IgD-negative memory B cell (primary cell): ENCODE measurements around the gene RGR. TPM values are rescaled to one million over a fixed set of nuclear protein-coding genes. Genes with fewer than 3 reads are reported as not detected.
A peak's percentile ranks its signal among the peaks of the same experiment; 100 is the strongest.
"Not testable (repeated sequence)": the region's sequence is repeated elsewhere in the genome, so short reads cannot be mapped to it uniquely, and the experiment has no call there.

ENCODE experiments used
- H3K27ac Mint-ChIP-seq, 3 donors: one replicate each; pipeline ENCODE4 v1.8.0; 2020 to 2022; ENCODE audit warnings: mild to moderate bottlenecking in 3 of 3, mixed read lengths in 3 of 3, moderate library complexity in 1 of 3
- H3K27me3 Mint-ChIP-seq: one replicate; pipeline ENCODE4 v1.8.0; 2021; ENCODE audit warnings: mixed read lengths
- H3K36me3 Mint-ChIP-seq: one replicate; pipeline ENCODE4 v1.8.0; 2020; ENCODE audit warnings: mild to moderate bottlenecking, mixed read lengths
- H3K4me1 Mint-ChIP-seq, 3 donors: one replicate each; pipeline ENCODE4 v1.8.0; 2020 to 2022; ENCODE audit warnings: mixed read lengths in 3 of 3, mild to moderate bottlenecking in 1 of 3
- H3K4me3 Mint-ChIP-seq, 4 donors: one replicate each; pipeline ENCODE4 v1.8.0; 2020 to 2022; ENCODE audit warnings: mild to moderate bottlenecking in 4 of 4, mixed read lengths in 4 of 4, moderate library complexity in 3 of 4
- H3K9me3 Mint-ChIP-seq, 3 donors: one replicate each; pipeline ENCODE4 v1.8.0; 2020 to 2021; ENCODE audit warnings: mixed read lengths in 3 of 3, mild to moderate bottlenecking in 1 of 3
- polyA plus RNA-seq: library from polyadenylated mRNA; unstranded; fragments of 300-500 nt; fragmentation: Illumina TruSeq; gene quantifications from one replicate; pipeline ENCODE4 v1.2.3, GENCODE V29; 2021

Gene RGR
- polyA plus RNA-seq, 1 donor from 2014 or later = not detected

GRCh38 chr10:84261236-84261915, 16.5 kb downstream of the RGR start:
- Mint-ChIP-seq H3K4me3 (no peak overlapping the region), H3K27me3 (peaks cover 36% of the 10 kb centered on the region), H3K27ac (no peak overlapping the region), H3K9me3 (no peaks in the 10 kb centered on the region), H3K36me3 (peaks cover 4% of the 10 kb centered on the region), H3K4me1 (peaks cover 0 to 8% (median 4%) of the 10 kb centered on the region in 3 donors)

GRCh38 chr10:84262190-84262956, 17.5 kb downstream of the RGR start:
- peaks cover 0 to 8% (median 4%) of the 10 kb centered on the region in 3 donors for H3K4me1 Mint-ChIP-seq
- no peak overlapping the region for H3K4me3 Mint-ChIP-seq
- H3K27me3 Mint-ChIP-seq = peaks cover 33% of the 10 kb centered on the region
- H3K27ac Mint-ChIP-seq = no peak overlapping the region
- no peaks in the 10 kb centered on the region for H3K9me3 Mint-ChIP-seq
- peaks cover 4% of the 10 kb centered on the region for H3K36me3 Mint-ChIP-seq

GRCh38 chr10:84263716-84264115, 18.9 kb downstream of the RGR start:
- Mint-ChIP-seq H3K27me3 (peaks cover 30% of the 10 kb centered on the region), H3K4me3 (no peak overlapping the region), H3K36me3 (peaks cover 2% of the 10 kb centered on the region), H3K27ac (no peak overlapping the region), H3K9me3 (no peaks in the 10 kb centered on the region), H3K4me1 (peaks cover 0 to 4% (median 4%) of the 10 kb centered on the region in 3 donors)

GRCh38 chr10:84264611-84265141, 19.8 kb downstream of the RGR start:
- H3K4me1 Mint-ChIP-seq = peaks cover 0 to 4% (median 4%) of the 10 kb centered on the region in 3 donors
- H3K27me3 Mint-ChIP-seq = peaks cover 30% of the 10 kb centered on the region
- H3K27ac Mint-ChIP-seq = no peak overlapping the region
- no peak overlapping the region for H3K4me3 Mint-ChIP-seq
- no peaks in the 10 kb centered on the region for H3K9me3 Mint-ChIP-seq
- peaks cover 2% of the 10 kb centered on the region for H3K36me3 Mint-ChIP-seq

GRCh38 chr10:84265418-84265817, 20.6 kb downstream of the RGR start:
- H3K27ac Mint-ChIP-seq = no peak overlapping the region
- H3K9me3 Mint-ChIP-seq = no peaks in the 10 kb centered on the region
- peaks cover 0 to 4% (median 4%) of the 10 kb centered on the region in 3 donors for H3K4me1 Mint-ChIP-seq
- peaks cover 2% of the 10 kb centered on the region for H3K36me3 Mint-ChIP-seq
- peaks cover 30% of the 10 kb centered on the region for H3K27me3 Mint-ChIP-seq
- H3K4me3 Mint-ChIP-seq = no peak overlapping the region

- H3K36me3 Mint-ChIP-seq = peaks cover 2% of the 10 kb centered on the region
- H3K9me3 Mint-ChIP-seq = no peaks in the 10 kb centered on the region
- peaks cover 19% of the 10 kb centered on the region for H3K27me3 Mint-ChIP-seq
- no peak overlapping the region for H3K27ac Mint-ChIP-seq
- peaks cover 0 to 4% (median 4%) of the 10 kb centered on the region in 3 donors for H3K4me1 Mint-ChIP-seq
- no peak overlapping the region for H3K4me3 Mint-ChIP-seq
Measured at GRCh38 chr10:84267503-84268126, 22.8 kb downstream of the RGR start.

- Mint-ChIP-seq H3K27me3 (peaks cover 9% of the 10 kb centered on the region), H3K9me3 (no peaks in the 10 kb centered on the region), H3K4me1 (peaks cover 0 to 4% (median 4%) of the 10 kb centered on the region in 3 donors), H3K4me3 (no peak overlapping the region), H3K36me3 (no peaks in the 10 kb centered on the region), H3K27ac (no peak overlapping the region)
Measured at GRCh38 chr10:84269162-84269561, 24.3 kb downstream of the RGR start.

GRCh38 chr10:84269773-84270172, 24.9 kb downstream of the RGR start:
- Mint-ChIP-seq H3K27ac (no peak overlapping the region), H3K9me3 (no peaks in the 10 kb centered on the region), H3K36me3 (no peaks in the 10 kb centered on the region), H3K27me3 (peaks cover 6% of the 10 kb centered on the region), H3K4me3 (no peak overlapping the region), H3K4me1 (peaks cover 0 to under 1% (median under 1%) of the 10 kb centered on the region in 3 donors)

GRCh38 chr10:84270708-84271107, 25.9 kb downstream of the RGR start:
- Mint-ChIP-seq H3K9me3 (no peaks in the 10 kb centered on the region), H3K4me1 (no peaks in the 10 kb centered on the region), H3K36me3 (no peaks in the 10 kb centered on the region), H3K27ac (no peak overlapping the region), H3K4me3 (no peak overlapping the region), H3K27me3 (peaks cover 3% of the 10 kb centered on the region)

- H3K27ac Mint-ChIP-seq = peak overlapping the region in 1 of 3 donors; percentile 74
- peaks cover 11% of the 10 kb centered on the region for H3K27me3 Mint-ChIP-seq
- H3K9me3 Mint-ChIP-seq, H3K36me3 Mint-ChIP-seq, H3K4me3 Mint-ChIP-seq, H3K4me1 Mint-ChIP-seq: not testable (repeated sequence)
Measured at GRCh38 chr10:84279876-84280475, 35.1 kb downstream of the RGR start.

- H3K9me3 Mint-ChIP-seq = no peaks in the 10 kb centered on the region
- no peaks in the 10 kb centered on the region for H3K36me3 Mint-ChIP-seq
- peaks cover 3% of the 10 kb centered on the region for H3K27me3 Mint-ChIP-seq
- no peaks in the 10 kb centered on the region for H3K4me1 Mint-ChIP-seq
- no peak overlapping the region for H3K27ac Mint-ChIP-seq
- H3K4me3 Mint-ChIP-seq = no peak overlapping the region
Measured at GRCh38 chr10:84286695-84287094, 41.8 kb downstream of the RGR start.

GRCh38 chr10:84288151-84288550, 43.3 kb downstream of the RGR start:
- Mint-ChIP-seq H3K4me3 (no peak overlapping the region), H3K27me3 (peaks cover 3% of the 10 kb centered on the region), H3K4me1 (no peaks in the 10 kb centered on the region), H3K27ac (no peak overlapping the region), H3K36me3 (no peaks in the 10 kb centered on the region), H3K9me3 (no peaks in the 10 kb centered on the region)

GRCh38 chr10:84289521-84290200, 44.8 kb downstream of the RGR start:
- no peaks in the 10 kb centered on the region for H3K36me3 Mint-ChIP-seq
- H3K27ac Mint-ChIP-seq = no peak overlapping the region
- peaks cover 3% of the 10 kb centered on the region for H3K27me3 Mint-ChIP-seq
- H3K4me3 Mint-ChIP-seq = no peak overlapping the region
- no peaks in the 10 kb centered on the region for H3K9me3 Mint-ChIP-seq
- no peaks in the 10 kb centered on the region for H3K4me1 Mint-ChIP-seq

- no peaks in the 10 kb centered on the region for H3K36me3 Mint-ChIP-seq
- peaks cover 3% of the 10 kb centered on the region for H3K27me3 Mint-ChIP-seq
- H3K9me3 Mint-ChIP-seq = no peaks in the 10 kb centered on the region
- no peak overlapping the region for H3K4me3 Mint-ChIP-seq
- H3K4me1 Mint-ChIP-seq = no peaks in the 10 kb centered on the region
- H3K27ac Mint-ChIP-seq = no peak overlapping the region
Measured at GRCh38 chr10:84290235-84290634, 45.4 kb downstream of the RGR start.
